Activated CD4-positive, alpha-beta memory T cell treated with anti-CD3 and anti-CD28 coated beads, Interleukin-2, amount 10 ng/mL, durations not matched to agents 7 days and 5 days (primary cell): ENCODE measurements around the gene CSNK2B. TPM values are rescaled to one million over a fixed set of nuclear protein-coding genes. Genes with fewer than 3 reads are reported as not detected.
A peak's percentile ranks its signal among the peaks of the same experiment; 100 is the strongest.

Source experiments
- CTCF ChIA-PET: fragments of 350-600 bp; sonication (Branson Sonifier 250); formaldehyde crosslinking; loops from one replicate; lab custom pipeline; 2021; ENCODE audit warnings: antibody characterized with exemption, inconsistent platforms; lab: Charles Lee
- POLR2A ChIA-PET: fragments of 350-600 bp; sonication (Branson Sonifier 250); formaldehyde crosslinking; loops from one replicate; lab custom pipeline; 2021; ENCODE audit warnings: antibody characterized with exemption; lab: Charles Lee
- DNase-seq: peaks from one replicate; pipeline ENCODE4 v3.0.0-alpha.2; 2020
- H3K27ac Mint-ChIP-seq: one replicate; pipeline ENCODE4 v1.8.0; 2021; ENCODE audit warnings: mild to moderate bottlenecking, mixed read lengths
- H3K27me3 Mint-ChIP-seq: one replicate; pipeline ENCODE4 v1.8.0; 2021; ENCODE audit warnings: mixed read lengths
- H3K36me3 Mint-ChIP-seq: one replicate; pipeline ENCODE4 v1.8.0; 2021; ENCODE audit warnings: low read depth, mixed read lengths
- H3K4me1 Mint-ChIP-seq: one replicate; pipeline ENCODE4 v1.8.0; 2021; ENCODE audit warnings: mixed read lengths
- H3K4me3 Mint-ChIP-seq: one replicate; pipeline ENCODE4 v1.8.0; 2021; ENCODE audit warnings: mild to moderate bottlenecking, mixed read lengths
- H3K9me3 Mint-ChIP-seq: one replicate; pipeline ENCODE4 v1.8.0; 2021; ENCODE audit warnings: mixed read lengths
- total RNA-seq, 2 experiments: library from RNA; stranded (reverse); gene quantifications; one replicate each; pipeline ENCODE4 v1.2.3, GENCODE V29; 2021

Gene CSNK2B
- total RNA-seq, 2 experiments from 2014 or later = 199 to 212 TPM

DNA sequence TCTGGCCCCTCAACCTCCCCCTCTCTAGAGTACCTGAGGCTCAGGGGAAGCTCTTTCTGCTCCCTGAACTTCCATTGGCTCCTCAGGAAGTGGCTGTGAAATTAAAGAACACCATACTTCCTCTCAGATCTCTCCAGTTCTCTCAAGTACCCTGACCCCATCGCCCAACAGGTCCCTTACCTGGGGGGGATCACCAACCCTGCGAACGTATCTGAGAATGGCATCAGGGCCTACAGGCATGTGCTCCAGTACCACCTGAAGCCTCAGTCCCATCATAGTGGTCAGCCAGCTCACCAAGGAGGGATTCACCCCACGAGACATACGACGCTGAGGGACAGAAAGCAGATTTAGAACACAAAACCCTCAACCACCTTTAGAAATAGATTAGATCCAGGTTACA lies 25.3 kb upstream of the CSNK2B start:
- POLR2A ChIA-PET = interaction anchor here (0.6 to 3.4 kb wide), 5 partner anchors 12 to 21 kb away, joined by 3 to 17 read pairs (median 5); partner anchors contain the start of gene BAG6
- Mint-ChIP-seq H3K27ac (no peak overlapping the region), H3K4me1 (peaks cover 10% of the 10 kb centered on the region), H3K4me3 (no peak overlapping the region), H3K36me3 (peaks cover 70% of the 10 kb centered on the region), H3K27me3 (no peaks in the 10 kb centered on the region), H3K9me3 (no peaks in the 10 kb centered on the region)
- no peak for DNase-seq
- CTCF ChIA-PET = no interaction called here

GRCh38 chr6:31641370-31641769 lies 24.5 kb upstream of the CSNK2B start:
- Mint-ChIP-seq H3K4me3 (no peak overlapping the region), H3K36me3 (peaks cover 67% of the 10 kb centered on the region), H3K9me3 (no peaks in the 10 kb centered on the region), H3K27me3 (no peaks in the 10 kb centered on the region), H3K27ac (no peak overlapping the region), H3K4me1 (peaks cover 10% of the 10 kb centered on the region)
- CTCF ChIA-PET = no interaction called here
- no peak for DNase-seq
- POLR2A ChIA-PET = interaction anchor here (1.1 to 1.8 kb wide), 3 partner anchors 15 to 23 kb away, joined by 3 to 5 read pairs (median 3); partner anchors contain the start of gene GPANK1

DNA sequence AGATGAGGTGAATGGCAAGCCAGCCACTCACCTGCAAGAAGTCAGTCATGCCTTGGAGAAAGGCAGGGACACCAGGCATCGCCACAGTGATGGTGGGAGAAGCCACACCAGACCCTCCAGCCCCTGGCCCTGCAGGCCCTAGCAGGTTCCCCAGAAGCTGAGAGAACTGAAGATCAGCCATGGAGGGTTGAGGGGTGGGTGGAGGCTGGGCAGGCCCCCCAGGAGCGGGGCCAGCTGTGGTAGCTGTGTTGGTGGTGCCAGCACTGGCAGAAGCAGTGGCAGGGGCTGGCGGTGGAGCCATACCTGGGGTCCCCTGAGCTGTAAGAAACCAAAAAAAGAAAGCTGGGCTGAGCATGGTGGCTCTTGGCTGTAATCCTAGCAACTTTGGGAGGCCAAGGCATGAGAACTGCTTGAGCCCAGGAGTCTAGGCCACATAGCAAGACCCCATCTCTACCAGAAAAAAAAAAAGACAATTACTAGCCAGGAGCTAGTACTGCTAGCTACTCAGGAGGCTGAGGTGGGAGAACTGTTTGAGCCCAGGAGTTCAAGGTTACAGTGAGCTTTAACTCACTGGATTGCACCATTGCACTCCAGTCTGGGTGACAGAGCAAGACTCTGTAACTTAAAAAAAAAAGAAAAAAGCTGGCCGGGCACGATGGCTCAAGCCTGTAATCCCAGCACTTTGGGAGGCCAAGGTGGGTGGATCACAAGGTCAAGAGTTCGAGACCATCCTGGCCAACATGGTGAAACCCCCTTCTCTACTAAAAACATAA lies 22.9 kb upstream of the CSNK2B start:
- Mint-ChIP-seq H3K36me3 (peaks cover 64% of the 10 kb centered on the region), H3K9me3 (no peaks in the 10 kb centered on the region), H3K27ac (no peak overlapping the region), H3K4me1 (peaks cover 10% of the 10 kb centered on the region), H3K27me3 (no peaks in the 10 kb centered on the region), H3K4me3 (no peak overlapping the region)
- ChIA-PET POLR2A (interaction anchor here (0.5 to 2.1 kb wide), 5 partner anchors 9 to 154 kb away, joined by 3 to 11 read pairs (median 4); partner anchors contain the start of gene BAG6), CTCF (no interaction called here)
- no peak for DNase-seq

- Mint-ChIP-seq H3K36me3 (peaks cover 67% of the 10 kb centered on the region), H3K4me1 (peaks cover 12% of the 10 kb centered on the region), H3K27me3 (no peaks in the 10 kb centered on the region), H3K4me3 (no peak overlapping the region), H3K9me3 (no peaks in the 10 kb centered on the region), H3K27ac (no peak overlapping the region)
- DNase-seq = no peak
- CTCF ChIA-PET = no interaction called here
- POLR2A ChIA-PET = interaction anchor here (0.8 to 2.1 kb wide), 3 partner anchors 9 to 17 kb away, joined by 3 to 11 read pairs (median 4); partner anchors contain the start of gene BAG6
Observed at GRCh38 chr6:31643818-31644454, 21.9 kb upstream of the CSNK2B start.

- DNase-seq = no peak
- CTCF ChIA-PET = no interaction called here
- H3K36me3 Mint-ChIP-seq = peaks cover 68% of the 10 kb centered on the region
Observed at GRCh38 chr6:31645325-31645724, 20.6 kb upstream of the CSNK2B start.

GRCh38 chr6:31651602-31652191 lies 14.2 kb upstream of the CSNK2B start:
- ChIA-PET CTCF (interaction anchor here (0.5 to 3.8 kb wide), 12 partner anchors 12 to 238 kb away, joined by 3 to 20 read pairs (median 4); partner anchors contain the start of genes GPANK1 and MSH5), POLR2A (interaction anchor here (0.6 to 9.8 kb wide), 43 partner anchors 8 to 321 kb away, joined by 3 to 278 read pairs (median 5); partner anchors contain the start of genes ABHD16A, ATP6V1G2, C6orf47 and CSNK2B)
- Mint-ChIP-seq H3K9me3 (no peaks in the 10 kb centered on the region), H3K4me3 (peak overlapping the region; percentile 97), H3K36me3 (peaks cover 70% of the 10 kb centered on the region), H3K27ac (peak overlapping the region; percentile 98), H3K27me3 (no peaks in the 10 kb centered on the region), H3K4me1 (peaks cover 55% of the 10 kb centered on the region)
- no peak for DNase-seq

More at GRCh38 chr6:31645325-31645724, 20.6 kb upstream of the CSNK2B start:
- Mint-ChIP-seq H3K4me1 (peaks cover 15% of the 10 kb centered on the region), H3K27ac (no peak overlapping the region), H3K27me3 (no peaks in the 10 kb centered on the region), H3K4me3 (no peak overlapping the region), H3K9me3 (no peaks in the 10 kb centered on the region)
- POLR2A ChIA-PET = no interaction called here

GRCh38 chr6:31652925-31653724 lies 12.8 kb upstream of the CSNK2B start:
- DNase-seq = no peak
- H3K4me3 Mint-ChIP-seq = peak overlapping the region; percentile 97
- peaks cover 66% of the 10 kb centered on the region for H3K4me1 Mint-ChIP-seq
- no peaks in the 10 kb centered on the region for H3K9me3 Mint-ChIP-seq
- CTCF ChIA-PET = interaction anchor here (0.7 to 3.8 kb wide), 14 partner anchors 8 to 456 kb away, joined by 3 to 20 read pairs (median 4); partner anchors contain the start of genes C6orf47, DDX39B, GPANK1 and LST1
- POLR2A ChIA-PET = interaction anchor here (0.6 to 9.8 kb wide), 39 partner anchors 9 to 1005 kb away, joined by 3 to 278 read pairs (median 6); partner anchors contain the start of genes ABHD16A, ATP6V1G2, C6orf47 and CSNK2B
- H3K36me3 Mint-ChIP-seq = peaks cover 69% of the 10 kb centered on the region
- H3K27me3 Mint-ChIP-seq = no peaks in the 10 kb centered on the region
- peak overlapping the region; percentile 98 for H3K27ac Mint-ChIP-seq

DNA sequence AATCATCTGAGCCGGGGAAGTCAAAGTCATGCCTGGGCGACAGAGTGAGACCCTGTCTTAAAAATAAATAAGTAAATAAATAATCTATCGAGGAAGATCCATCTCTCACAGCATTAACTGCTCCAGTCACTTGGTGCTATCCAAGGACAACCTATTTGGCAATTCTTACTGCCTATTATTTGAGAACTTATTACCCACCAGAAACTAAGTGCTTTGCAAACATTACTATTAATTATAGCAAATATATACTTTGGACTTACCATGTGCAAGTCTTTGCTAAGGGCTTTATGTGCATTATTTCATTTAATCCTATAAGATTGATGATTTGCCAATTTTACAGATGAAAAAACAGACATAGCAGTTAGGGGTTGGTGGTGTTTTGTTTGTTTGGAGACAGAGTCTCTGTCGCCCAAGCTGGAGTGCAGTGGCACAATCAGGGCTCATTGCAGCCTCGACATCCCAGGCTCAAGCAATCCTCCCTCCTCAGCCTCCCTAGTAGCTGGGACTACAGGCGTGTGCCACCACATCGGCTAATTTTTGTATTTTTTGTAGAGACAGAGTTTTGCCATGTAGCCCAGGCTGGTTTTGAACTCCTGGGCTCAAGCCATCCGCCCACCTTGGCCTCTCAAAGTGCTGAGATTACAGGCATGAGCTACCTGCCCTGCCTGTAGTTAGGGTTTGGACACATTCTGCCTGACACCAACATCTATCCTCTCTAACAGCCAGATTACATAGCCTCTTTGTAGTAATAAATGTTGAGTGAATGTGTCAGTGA lies 11.1 kb upstream of the CSNK2B start:
- POLR2A ChIA-PET = interaction anchor here (0.7 to 9.8 kb wide), 9 partner anchors 9 to 247 kb away, joined by 3 to 278 read pairs (median 14); partner anchors contain the start of genes ABHD16A, C6orf47, CSNK2B and DDX39B
- H3K36me3 Mint-ChIP-seq = peaks cover 69% of the 10 kb centered on the region
- H3K4me1 Mint-ChIP-seq = peaks cover 74% of the 10 kb centered on the region

GRCh38 chr6:31655349-31656237 lies 10.3 kb upstream of the CSNK2B start, which contains the start of gene APOM:
APOM (plus strand) TSS chr6:31655894; CDS start chr6:31655967, 73 bp downstream.
- Mint-ChIP-seq H3K36me3 (peaks cover 72% of the 10 kb centered on the region), H3K9me3 (no peaks in the 10 kb centered on the region), H3K4me1 (peaks cover 74% of the 10 kb centered on the region), H3K27me3 (no peaks in the 10 kb centered on the region), H3K27ac (peak within 1 kb of the TSS; percentile 34), H3K4me3 (no peak within 1 kb of the TSS)
- POLR2A ChIA-PET = interaction anchor here (1.0 to 9.8 kb wide), 6 partner anchors 9 to 247 kb away, joined by 3 to 278 read pairs (median 4); partner anchors contain the start of genes C6orf47, CSNK2B, GPANK1 and MSH5
- DNase-seq = no peak
- CTCF ChIA-PET = interaction anchor here (0.9 to 1.4 kb wide), 2 partner anchors 57 to 104 kb away, joined by 3 to 4 read pairs; no protein-coding TSS in a partner anchor

More for the DNA sequence above, 11.1 kb upstream of the CSNK2B start:
- H3K27me3 Mint-ChIP-seq = no peaks in the 10 kb centered on the region
- H3K27ac Mint-ChIP-seq = no peak overlapping the region
- CTCF ChIA-PET = interaction anchor here (0.9 to 3.8 kb wide), 3 partner anchors 9 to 103 kb away, joined by 3 to 19 read pairs (median 5); partner anchors contain the start of gene GPANK1
- no peak overlapping the region for H3K4me3 Mint-ChIP-seq
- H3K9me3 Mint-ChIP-seq = no peaks in the 10 kb centered on the region
- DNase-seq = no peak
